GM19397 (cell line): ENCODE data around the gene TCF7L1.

ENCODE experiments used
- ATAC-seq: cut with Tn5 transposase; IDR thresholded peaks from one replicate; pipeline ENCODE4 v1.9.1; 2021; ENCODE audit warnings: mild to moderate bottlenecking, moderate library complexity; ENCODE audit not compliant: unreplicated experiment

The TCF7L1 gene

GRCh38 chr2:85215448-85216401, 82.5 kb downstream of the TCF7L1 start:
- ATAC-seq: no peak

- no peak for ATAC-seq
Observed at GRCh38 chr2:85216927-85217326, 83.7 kb downstream of the TCF7L1 start.

- no peak for ATAC-seq
Observed at GRCh38 chr2:85221067-85221691, 88.0 kb downstream of the TCF7L1 start.

GRCh38 chr2:85222792-85223191, 89.6 kb downstream of the TCF7L1 start:
- no peak for ATAC-seq

GRCh38 chr2:85226783-85227182, 93.6 kb downstream of the TCF7L1 start:
- no peak for ATAC-seq

- no peak for ATAC-seq
Observed at GRCh38 chr2:85230679-85231467, 97.7 kb downstream of the TCF7L1 start.

- ATAC-seq: no peak
Observed at GRCh38 chr2:85231468-85231805, 98.2 kb downstream of the TCF7L1 start.

- no peak for ATAC-seq
Observed at GRCh38 chr2:85231952-85232351, 98.8 kb downstream of the TCF7L1 start.

GRCh38 chr2:85234868-85235267, 101.7 kb downstream of the TCF7L1 start:
- ATAC-seq: no peak

- no peak for ATAC-seq
Observed at GRCh38 chr2:85235281-85235680, 102.1 kb downstream of the TCF7L1 start.

- ATAC-seq: no peak
Observed at GRCh38 chr2:85236084-85236483, 102.9 kb downstream of the TCF7L1 start.

GRCh38 chr2:85237849-85238565, 104.8 kb downstream of the TCF7L1 start:
- ATAC-seq: no peak

- ATAC-seq: no peak
Observed at GRCh38 chr2:85238607-85239006, 105.4 kb downstream of the TCF7L1 start.

GRCh38 chr2:85239102-85239501, 105.9 kb downstream of the TCF7L1 start:
- no peak for ATAC-seq

- ATAC-seq: no peak
Observed at GRCh38 chr2:85240055-85240454, 106.9 kb downstream of the TCF7L1 start.

- ATAC-seq: no peak
Observed at GRCh38 chr2:85242321-85242720, 109.1 kb downstream of the TCF7L1 start.

GRCh38 chr2:85243101-85244072, 110.2 kb downstream of the TCF7L1 start:
- no peak for ATAC-seq

- no peak for ATAC-seq
Observed at GRCh38 chr2:85244828-85245227, 111.6 kb downstream of the TCF7L1 start.

GRCh38 chr2:85245891-85246290, 112.7 kb downstream of the TCF7L1 start:
- no peak for ATAC-seq

GRCh38 chr2:85246348-85246747, 113.2 kb downstream of the TCF7L1 start:
- no peak for ATAC-seq
